HG02884 (cell line): ENCODE data around the gene IGDCC3.

Experiments used
- ATAC-seq: cut with Tn5 transposase; IDR thresholded peaks from one replicate; pipeline ENCODE4 v1.9.1; 2021; ENCODE audit warnings: mild to moderate bottlenecking, moderate library complexity; ENCODE audit not compliant: unreplicated experiment

The IGDCC3 gene

GRCh38 chr15:65300924-65301441 lies 76.8 kb downstream of the IGDCC3 start:
- no peak for ATAC-seq

GRCh38 chr15:65298731-65299130 lies 79.1 kb downstream of the IGDCC3 start:
- ATAC-seq = no peak

DNA sequence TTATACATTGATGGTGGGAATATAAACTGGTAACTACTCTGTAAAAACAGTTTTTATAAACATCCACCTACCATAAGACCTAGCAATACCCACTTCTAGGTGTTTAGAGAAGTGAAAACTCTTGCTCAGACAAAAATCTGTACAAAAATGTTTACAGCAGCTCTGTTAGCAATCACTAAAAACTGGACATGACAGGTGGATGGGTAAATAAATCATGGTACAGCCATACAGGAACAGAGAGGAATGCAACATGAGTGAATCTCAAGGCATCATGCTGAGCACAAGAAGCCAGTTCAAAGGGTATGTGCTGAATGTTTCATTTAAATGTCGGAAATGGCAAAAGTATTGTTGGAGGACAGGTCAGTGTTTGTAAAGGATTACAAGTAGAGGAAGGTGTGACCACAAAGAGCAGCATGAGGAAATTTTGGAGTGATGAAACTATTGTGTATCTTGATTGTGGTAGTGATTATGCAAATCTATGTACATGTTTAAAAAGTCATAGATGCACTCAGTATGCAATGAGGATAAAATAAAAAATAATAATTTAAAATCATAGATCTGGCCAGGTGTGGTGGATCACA lies 84.8 kb downstream of the IGDCC3 start:
- ATAC-seq = no peak

- no peak for ATAC-seq
These were observed 87.6 kb downstream of the IGDCC3 start for GRCh38 chr15:65290228-65290627.

DNA sequence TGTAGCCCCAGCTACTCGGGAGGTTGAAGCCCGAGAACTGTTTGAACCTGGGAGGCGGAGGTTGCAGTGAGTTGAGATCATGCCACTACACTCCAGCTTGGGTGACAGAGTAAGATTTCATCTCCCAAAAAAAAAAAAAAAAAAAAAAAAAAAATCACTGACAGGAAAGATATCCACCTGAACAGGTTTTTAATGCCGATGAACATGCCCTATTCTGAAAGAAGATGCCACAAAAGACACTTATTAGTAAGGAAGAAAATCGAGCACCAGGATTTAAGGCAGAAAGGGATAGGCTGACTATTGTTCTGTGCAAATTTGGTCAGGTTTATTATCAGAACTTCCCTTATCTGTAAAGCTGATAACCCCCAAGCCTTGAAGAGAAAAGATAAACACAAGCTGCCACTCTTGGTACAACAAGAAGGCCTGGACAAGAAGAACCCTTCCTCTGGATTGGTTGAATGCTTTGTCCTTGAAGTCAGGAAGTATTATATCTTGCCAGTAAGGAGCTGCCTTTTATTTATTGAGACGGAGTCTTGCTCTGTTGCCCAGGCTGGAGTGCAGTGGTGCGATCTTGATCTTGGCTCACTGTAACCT lies 88.4 kb downstream of the IGDCC3 start:
- no peak for ATAC-seq

GRCh38 chr15:65287520-65287855 lies 90.3 kb downstream of the IGDCC3 start:
- no peak for ATAC-seq

GRCh38 chr15:65286704-65287519 lies 90.9 kb downstream of the IGDCC3 start, which contains the start of gene PARP16:
Gene PARP16, minus strand, starts transcription at chr15:65286883. Its CDS starts 457 bp downstream, at chr15:65286426.
- ATAC-seq = peak; percentile 81

DNA sequence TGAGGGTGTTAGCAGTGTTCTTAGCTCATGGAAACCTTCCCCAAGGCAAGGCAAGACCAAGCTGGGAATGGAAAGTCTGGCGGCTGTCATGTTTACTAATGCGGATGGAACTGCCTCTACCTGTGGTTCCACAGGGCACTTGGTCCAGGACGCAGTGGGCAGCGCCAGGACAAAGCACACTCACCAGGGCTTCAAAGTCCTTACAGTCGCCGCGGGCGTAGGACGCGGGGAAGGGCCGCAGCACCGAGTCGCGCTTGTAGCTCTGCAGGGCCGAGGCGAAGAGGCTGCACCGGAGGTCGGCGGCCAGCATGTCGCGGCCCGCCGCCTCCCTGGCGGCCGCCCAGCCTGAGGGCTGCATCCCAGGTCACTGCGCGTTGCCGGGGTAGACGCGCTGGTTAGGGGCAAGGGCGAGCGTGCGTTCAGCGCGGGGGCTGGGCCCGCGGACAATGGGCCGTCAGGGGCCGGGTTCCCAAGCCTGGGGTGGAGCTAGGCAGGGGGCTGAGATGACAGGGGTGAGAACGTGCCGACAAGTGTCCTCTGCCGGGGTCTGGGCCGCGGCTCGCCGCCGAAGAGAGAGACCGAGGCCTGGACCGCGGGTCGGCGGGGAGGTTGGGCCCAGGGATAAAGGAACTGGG lies 91.6 kb downstream of the IGDCC3 start:
- peak; percentile 25 for ATAC-seq

GRCh38 chr15:65285291-65286068 lies 92.3 kb downstream of the IGDCC3 start:
- no peak for ATAC-seq

DNA sequence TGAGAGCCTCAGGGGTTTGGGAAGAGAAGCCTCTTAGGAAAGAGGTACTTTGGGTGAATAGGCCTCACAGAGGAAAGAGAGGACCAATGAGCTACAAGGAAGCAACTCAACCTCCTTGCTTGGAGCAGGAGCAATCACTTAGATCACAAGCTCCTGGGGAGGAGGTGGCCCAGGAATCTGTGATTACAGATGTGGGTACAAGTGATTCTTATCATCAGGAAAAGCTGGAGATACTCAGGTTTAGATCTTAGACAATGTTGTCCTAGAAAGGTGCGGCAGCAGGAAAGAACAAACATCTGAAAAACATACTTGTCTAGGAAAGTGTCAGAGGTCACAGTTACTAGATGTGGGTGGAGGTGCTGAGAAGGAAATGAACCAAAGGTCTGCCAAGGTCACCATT lies 99.3 kb downstream of the IGDCC3 start:
- no peak for ATAC-seq
